Measurements from ENCODE around the gene SHC3.
"Not testable (repeated sequence)": the region's sequence is repeated elsewhere in the genome, so short reads cannot be mapped to it uniquely, and the experiment has no call there.

SHC3 gene

GRCh38 chr9:89177944-89178829, at the start of gene SHC3:
Gene SHC3 (minus strand): TSS chr9:89178818. CDS start chr9:89178460, 358 bp downstream.
- DNase-seq = no peak

- DNase-seq = no peak
These were observed 47.4 kb upstream of the SHC3 start for GRCh38 chr9:89225991-89226471.

GRCh38 chr9:89225587-89225986, 47.0 kb upstream of the SHC3 start:
- DNase-seq = no peak

GRCh38 chr9:89225036-89225435, 46.4 kb upstream of the SHC3 start:
- DNase-seq = no peak

- no peak for DNase-seq
These were observed 46.0 kb upstream of the SHC3 start for GRCh38 chr9:89224633-89225032.

- no peak for DNase-seq
These were observed 44.9 kb upstream of the SHC3 start for GRCh38 chr9:89223396-89223977.

- no peak for DNase-seq
These were observed 41.0 kb upstream of the SHC3 start for GRCh38 chr9:89219637-89220036.

GRCh38 chr9:89218040-89218928, 39.7 kb upstream of the SHC3 start:
- no peak for DNase-seq

- DNase-seq = no peak
These were observed 36.7 kb upstream of the SHC3 start for GRCh38 chr9:89215342-89215741.

- no peak for DNase-seq
These were observed 34.8 kb upstream of the SHC3 start for GRCh38 chr9:89213396-89213880.

- DNase-seq = no peak
These were observed 33.6 kb upstream of the SHC3 start for GRCh38 chr9:89212171-89212570.

GRCh38 chr9:89209311-89209710, 30.7 kb upstream of the SHC3 start:
- not testable (repeated sequence) for DNase-seq

- no peak for DNase-seq
These were observed 28.4 kb upstream of the SHC3 start for GRCh38 chr9:89207026-89207425.

GRCh38 chr9:89204801-89205200, 26.2 kb upstream of the SHC3 start:
- DNase-seq = no peak

GRCh38 chr9:89195131-89195797, 16.6 kb upstream of the SHC3 start:
- DNase-seq = no peak

GRCh38 chr9:89194421-89195130, 16.0 kb upstream of the SHC3 start:
- DNase-seq = no peak

- DNase-seq = no peak
These were observed 12.4 kb upstream of the SHC3 start for GRCh38 chr9:89191004-89191403.

GRCh38 chr9:89189215-89189614, 10.6 kb upstream of the SHC3 start:
- DNase-seq = no peak

- DNase-seq = no peak
These were observed 9.3 kb upstream of the SHC3 start for GRCh38 chr9:89187950-89188349.

- no peak for DNase-seq
These were observed 8.9 kb upstream of the SHC3 start for GRCh38 chr9:89187541-89187940.

- no peak for DNase-seq
These were observed 8.3 kb upstream of the SHC3 start for GRCh38 chr9:89186960-89187359.

- DNase-seq = no peak
These were observed 7.4 kb upstream of the SHC3 start for GRCh38 chr9:89185980-89186379.

Data from CD4-positive, alpha-beta T cell treated with Interleukin-1 beta for 1 hour (primary cell).